ENCODE data around the gene NOS1AP.
"Not testable (repeated sequence)": the region's sequence is repeated elsewhere in the genome, so short reads cannot be mapped to it uniquely, and the experiment has no call there.

GRCh38 chr1:162173607-162174006, 104.1 kb downstream of the NOS1AP start:
- TF ChIP-seq CTCF, POLR2A (IDR thresholded peaks at IDR 0.05): not testable (repeated sequence)

Data from body of pancreas (tissue), 4 donors.